ENCODE measurements around the gene HPGD. TPM values are rescaled to one million over a fixed set of nuclear protein-coding genes. Genes with fewer than 3 reads are reported as not detected.

Gene HPGD
- total and polyA plus RNA-seq, 4 donors = 19.8 to 144 (median 40.4) TPM

DNA sequence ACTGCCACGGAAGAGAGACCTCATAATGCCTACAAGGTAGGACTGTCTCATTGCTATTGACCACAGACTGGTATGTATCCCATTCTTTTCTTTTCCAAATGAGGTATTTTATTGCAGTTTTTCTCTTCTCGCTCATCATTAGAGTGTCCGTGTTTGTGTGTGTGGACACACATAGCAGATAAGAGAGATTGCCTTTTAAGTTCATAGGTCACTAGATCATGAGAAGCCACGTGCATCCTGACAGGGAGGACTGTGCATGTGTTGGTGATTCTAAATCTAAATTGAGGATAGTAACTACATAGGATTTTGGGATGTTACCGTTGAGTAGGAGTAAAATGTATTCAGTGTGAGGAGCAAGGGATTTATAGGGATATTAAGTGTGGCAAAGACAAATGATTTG, 37.3 kb downstream of the HPGD start:
- ATAC-seq (ENCODE audit: insufficient read depth, low FRiP score) (no peak), DNase-seq (no peak)
- WGBS, 2 donors = 83 to 94% methylated on average over 5 of the region's 5 CpGs
- TF ChIP-seq, protein P1, sequence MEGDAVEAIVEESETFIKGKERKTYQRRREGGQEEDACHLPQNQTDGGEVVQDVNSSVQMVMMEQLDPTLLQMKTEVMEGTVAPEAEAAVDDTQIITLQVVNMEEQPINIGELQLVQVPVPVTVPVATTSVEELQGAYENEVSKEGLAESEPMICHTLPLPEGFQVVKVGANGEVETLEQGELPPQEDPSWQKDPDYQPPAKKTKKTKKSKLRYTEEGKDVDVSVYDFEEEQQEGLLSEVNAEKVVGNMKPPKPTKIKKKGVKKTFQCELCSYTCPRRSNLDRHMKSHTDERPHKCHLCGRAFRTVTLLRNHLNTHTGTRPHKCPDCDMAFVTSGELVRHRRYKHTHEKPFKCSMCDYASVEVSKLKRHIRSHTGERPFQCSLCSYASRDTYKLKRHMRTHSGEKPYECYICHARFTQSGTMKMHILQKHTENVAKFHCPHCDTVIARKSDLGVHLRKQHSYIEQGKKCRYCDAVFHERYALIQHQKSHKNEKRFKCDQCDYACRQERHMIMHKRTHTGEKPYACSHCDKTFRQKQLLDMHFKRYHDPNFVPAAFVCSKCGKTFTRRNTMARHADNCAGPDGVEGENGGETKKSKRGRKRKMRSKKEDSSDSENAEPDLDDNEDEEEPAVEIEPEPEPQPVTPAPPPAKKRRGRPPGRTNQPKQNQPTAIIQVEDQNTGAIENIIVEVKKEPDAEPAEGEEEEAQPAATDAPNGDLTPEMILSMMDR (IDR thresholded peaks at IDR 0.05; ENCODE audit: control extremely low read depth, extremely low read depth) = no peak
- H3K27ac ChIP-seq (ENCODE audit: low read depth in 1 of 2, low read length in 1 of 2) = no peak overlapping the region
- no peak overlapping the region for H3K9ac ChIP-seq (ENCODE audit: insufficient read depth in 1 of 2, low read length in 2 of 2)
- no peaks in the 10 kb centered on the region for H3K4me1 ChIP-seq (ENCODE audit: control insufficient read depth in 5 of 5, insufficient read depth in 5 of 5, low read length in 5 of 5)
- H3K9me3 ChIP-seq (ENCODE audit: control insufficient read depth in 4 of 4, insufficient read depth in 3 of 4, low read length in 3 of 4) = no peaks in the 10 kb centered on the region
- H3K27me3 ChIP-seq (ENCODE audit: control insufficient read depth in 3 of 3, insufficient read depth in 3 of 3, low read length in 2 of 3) = no peaks in the 10 kb centered on the region
- no peak overlapping the region for H3K4me3 ChIP-seq
- no peaks in the 10 kb centered on the region for H3K36me3 ChIP-seq (ENCODE audit: control insufficient read depth in 4 of 4, insufficient read depth in 4 of 4, low read length in 4 of 4)

DNA sequence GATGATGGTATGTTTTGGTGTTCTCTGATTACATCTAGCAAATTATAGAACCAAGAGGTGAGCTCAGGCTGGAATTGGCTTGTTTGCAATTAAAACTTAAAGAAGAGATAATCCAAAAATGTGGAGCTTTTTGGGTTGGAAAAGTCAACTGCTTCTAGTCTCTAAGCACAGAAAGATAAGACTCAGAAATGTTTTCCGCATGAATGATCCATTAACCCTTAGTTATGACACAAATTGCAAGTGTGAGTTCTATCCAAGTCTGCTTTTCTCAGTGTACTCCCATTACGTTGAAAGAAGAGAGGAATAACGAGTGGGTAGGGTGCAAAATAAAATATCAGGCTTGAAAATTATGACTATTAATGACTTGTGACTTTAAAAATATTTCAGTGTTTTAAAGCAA, 38.5 kb downstream of the HPGD start:
- Histone ChIP-seq H3K9ac (ENCODE audit: insufficient read depth in 1 of 2, low read length in 2 of 2) (no peak overlapping the region), H3K27me3 (ENCODE audit: control insufficient read depth in 3 of 3, insufficient read depth in 3 of 3, low read length in 2 of 3) (no peaks in the 10 kb centered on the region), H3K36me3 (ENCODE audit: control insufficient read depth in 4 of 4, insufficient read depth in 4 of 4, low read length in 4 of 4) (no peaks in the 10 kb centered on the region), H3K4me1 (ENCODE audit: control insufficient read depth in 5 of 5, insufficient read depth in 5 of 5, low read length in 5 of 5) (no peaks in the 10 kb centered on the region), H3K4me3 (no peak overlapping the region), H3K27ac (ENCODE audit: low read depth in 1 of 2, low read length in 1 of 2) (no peak overlapping the region), H3K9me3 (ENCODE audit: control insufficient read depth in 4 of 4, insufficient read depth in 3 of 4, low read length in 3 of 4) (no peaks in the 10 kb centered on the region)
- ATAC-seq (ENCODE audit: insufficient read depth, low FRiP score) (no peak), DNase-seq (no peak)
- TF ChIP-seq, protein P1 (IDR thresholded peaks at IDR 0.05; ENCODE audit: control extremely low read depth, extremely low read depth) = no peak
- 92 to 95% methylated on average over 3 of the region's 3 CpGs for WGBS, 2 donors

DNA sequence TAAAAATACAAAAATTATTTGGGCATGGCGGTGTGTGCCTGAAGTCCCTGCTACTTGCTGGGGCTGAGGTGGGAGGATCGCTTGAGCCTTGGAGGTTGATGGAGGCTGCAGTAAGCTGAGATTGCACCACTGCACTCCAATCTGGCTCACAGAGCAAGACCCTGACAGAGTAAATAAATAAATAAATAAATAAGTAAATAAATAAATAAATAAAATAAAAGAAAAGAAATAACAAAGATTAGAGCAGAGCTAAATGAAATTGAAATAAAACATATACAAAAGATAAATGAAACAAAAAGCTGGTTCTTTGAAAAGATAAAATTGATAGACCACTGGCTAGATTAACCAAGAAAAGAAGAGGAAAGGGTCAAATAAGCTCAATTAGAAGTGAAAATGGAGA, 43.1 kb downstream of the HPGD start:
- Histone ChIP-seq H3K9ac (ENCODE audit: insufficient read depth in 1 of 2, low read length in 2 of 2) (no peak overlapping the region), H3K4me1 (ENCODE audit: control insufficient read depth in 5 of 5, insufficient read depth in 5 of 5, low read length in 5 of 5) (no peaks in the 10 kb centered on the region), H3K27me3 (ENCODE audit: control insufficient read depth in 3 of 3, insufficient read depth in 3 of 3, low read length in 2 of 3) (no peaks in the 10 kb centered on the region), H3K36me3 (ENCODE audit: control insufficient read depth in 4 of 4, insufficient read depth in 4 of 4, low read length in 4 of 4) (no peaks in the 10 kb centered on the region), H3K4me3 (no peak overlapping the region), H3K27ac (ENCODE audit: low read depth in 1 of 2, low read length in 1 of 2) (no peak overlapping the region), H3K9me3 (ENCODE audit: control insufficient read depth in 4 of 4, insufficient read depth in 3 of 4, low read length in 3 of 4) (no peaks in the 10 kb centered on the region)
- 100% methylated on average over 2 of the region's 2 CpGs for WGBS, 2 donors
- TF ChIP-seq, protein P1 (IDR thresholded peaks at IDR 0.05; ENCODE audit: control extremely low read depth, extremely low read depth) = no peak
- DNase-seq = no peak
- ATAC-seq (ENCODE audit: insufficient read depth, low FRiP score) = no peak

DNA sequence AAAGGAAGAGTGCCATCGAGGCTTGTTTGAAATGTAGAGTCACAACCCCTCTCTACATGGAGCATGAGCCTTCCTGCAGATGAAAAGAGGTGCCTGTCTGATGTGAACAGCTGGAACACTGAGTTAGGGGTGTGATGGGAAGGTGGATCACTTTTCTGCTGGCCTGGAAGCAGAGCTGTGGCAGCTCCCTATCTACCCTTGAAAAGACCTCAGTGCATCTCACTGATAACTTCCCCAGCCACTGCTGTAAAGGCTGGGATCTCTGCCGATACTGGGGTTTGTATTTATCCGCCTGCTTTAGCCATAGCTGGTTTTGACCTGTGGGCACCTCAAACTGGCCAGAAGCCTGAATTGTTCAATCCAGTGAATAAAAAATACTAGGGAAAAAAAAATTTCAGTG, 46.8 kb downstream of the HPGD start:
- no peaks in the 10 kb centered on the region for H3K27me3 ChIP-seq (ENCODE audit: control insufficient read depth in 3 of 3, insufficient read depth in 3 of 3, low read length in 2 of 3)
- DNase-seq (no peak), ATAC-seq (ENCODE audit: insufficient read depth, low FRiP score) (no peak)
- H3K4me1 ChIP-seq (ENCODE audit: control insufficient read depth in 5 of 5, insufficient read depth in 5 of 5, low read length in 5 of 5) = no peaks in the 10 kb centered on the region
- H3K9ac ChIP-seq (ENCODE audit: insufficient read depth in 1 of 2, low read length in 2 of 2) = no peak overlapping the region
- no peaks in the 10 kb centered on the region for H3K36me3 ChIP-seq (ENCODE audit: control insufficient read depth in 4 of 4, insufficient read depth in 4 of 4, low read length in 4 of 4)
- 90 to 91% methylated on average over 3 of the region's 3 CpGs for WGBS, 2 donors
- H3K27ac ChIP-seq (ENCODE audit: low read depth in 1 of 2, low read length in 1 of 2) = no peak overlapping the region
- TF ChIP-seq, protein P1 (IDR thresholded peaks at IDR 0.05; ENCODE audit: control extremely low read depth, extremely low read depth) = no peak
- no peaks in the 10 kb centered on the region for H3K9me3 ChIP-seq (ENCODE audit: control insufficient read depth in 4 of 4, insufficient read depth in 3 of 4, low read length in 3 of 4)
- no peak overlapping the region for H3K4me3 ChIP-seq

Measured in lung (tissue), 12 donors.